Right ventricle myocardium inferior (tissue), 1 donor: ENCODE data around the gene ATP23. TPM values are rescaled to one million over a fixed set of nuclear protein-coding genes. Genes with fewer than 3 reads are reported as not detected.

Experiments used
- ATAC-seq: fragments of 200-7000 bp; cut with Tn5 transposase; one replicate; pipeline ENCODE4 v1.9.1; 2020; ENCODE audit warnings: mild to moderate bottlenecking, moderate library complexity
- DNase-seq: peaks from one replicate; pipeline ENCODE4 v3.0.0; 2021; ENCODE audit errors: missing footprints
- intact Hi-C: fragments of 100-400 bp; cut with DNase I; formaldehyde crosslinking; loops from one replicate; pipeline ENCODE4 v1.11.0; 2022
- total RNA-seq: library from RNA; stranded (reverse); fragmentation: NEBNext Ultra II Directional; extraction: Animal tissue kit (Norgen Biotek cat#: 25700); gene quantifications from one replicate; pipeline ENCODE4 v1.2.1, GENCODE V29; 2021
- donor health status: DM: no; HTN: yes; CAD: no; lungs with severe emphysema.

The ATP23 gene
- total RNA-seq, 1 donor from 2014 or later: 8.2 TPM

DNA sequence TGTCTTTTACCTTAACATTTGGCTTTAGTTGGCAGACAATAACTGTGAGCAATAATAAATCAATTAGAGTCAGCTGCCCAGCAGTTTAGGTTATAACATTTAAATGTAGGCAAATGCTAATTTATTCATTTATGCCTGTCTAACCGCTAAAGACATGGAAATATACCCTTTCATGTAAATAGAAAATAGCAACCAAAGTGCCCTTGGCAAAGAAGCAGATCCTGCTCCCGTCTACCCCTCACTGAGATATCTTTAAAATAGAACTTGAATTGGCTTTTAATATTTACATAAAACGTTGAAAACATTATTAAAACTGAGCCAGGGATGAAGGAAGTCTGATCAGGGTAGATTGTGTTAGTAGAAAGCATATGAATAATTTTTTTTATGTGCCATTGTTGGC lies 67.3 kb downstream of the ATP23 start:
- no peak for ATAC-seq
- intact Hi-C loops: no loop called here
- no peak for DNase-seq

Other genes with a start within 250 kb of the ATP23 start
- 110 TPM for gene OS9, start 247.4 kb upstream of the ATP23 start, total RNA-seq
- gene AGAP2, start 202.8 kb upstream of the ATP23 start, total RNA-seq: 7.8 TPM
- 27.9 TPM for gene TSPAN31, start 196.5 kb upstream of the ATP23 start, total RNA-seq
- gene CDK4, start 189.3 kb upstream of the ATP23 start, total RNA-seq: 42.3 TPM
- gene MARCHF9, start 186.5 kb upstream of the ATP23 start, total RNA-seq: 14.5 TPM
- 0.49 TPM for gene CYP27B1, start 174.5 kb upstream of the ATP23 start, total RNA-seq
- gene METTL1, start 169.5 kb upstream of the ATP23 start, total RNA-seq: 7.0 TPM
- gene EEF1AKMT3, start 169.0 kb upstream of the ATP23 start, total RNA-seq: 1.2 TPM
- 48.2 TPM for gene TSFM, start 158.8 kb upstream of the ATP23 start, total RNA-seq
- 2.1 TPM for gene AVIL, start 122.8 kb upstream of the ATP23 start, total RNA-seq
- gene CTDSP2, start 94.8 kb upstream of the ATP23 start, total RNA-seq: 105 TPM